AG09319 (cell line): ENCODE data around the gene TPRG1L.

ENCODE experiments used
- DNase-seq: peaks from one replicate; pipeline ENCODE4 v3.0.0-alpha.2; 2010; ENCODE audit warnings: low read depth; ENCODE audit errors: extremely low read depth
- CTCF ChIP-seq: IDR thresholded peaks from 2 replicates; pipeline ENCODE4 v1.5.1; 2011; ENCODE audit warnings: low read depth, mild to moderate bottlenecking, inconsistent platforms, low read length, moderate library complexity

Gene TPRG1L

GRCh38 chr1:3631320-3632260, 6.8 kb downstream of the TPRG1L start:
- no peak for DNase-seq
- TF ChIP-seq CTCF, result no peak

GRCh38 chr1:3632298-3632697, 7.5 kb downstream of the TPRG1L start:
- no peak for TF ChIP-seq CTCF
- DNase-seq, result no peak

- no peak for TF ChIP-seq CTCF
- no peak for DNase-seq
Measured at GRCh38 chr1:3632716-3633343, 8.0 kb downstream of the TPRG1L start.

- DNase-seq, result no peak
- TF ChIP-seq CTCF, result no peak
Measured at GRCh38 chr1:3633344-3634058, 8.7 kb downstream of the TPRG1L start.

GRCh38 chr1:3634059-3634800, 9.4 kb downstream of the TPRG1L start:
- DNase-seq, result no peak
- no peak for TF ChIP-seq CTCF

- DNase-seq, result no peak
- no peak for TF ChIP-seq CTCF
Measured at GRCh38 chr1:3636080-3636479, 11.3 kb downstream of the TPRG1L start.
